Trophoblast cell (in vitro differentiated cells and primary cell): ENCODE results near the gene SDHC.
"Not testable (repeated sequence)": the region's sequence is repeated elsewhere in the genome, so short reads cannot be mapped to it uniquely, and the experiment has no call there.

Experiments
- DNase-seq, 2 donors: peaks; one replicate each; pipeline ENCODE4 v3.0.0-alpha.2; 2016
- H2AFZ ChIP-seq: 2 replicates; pipeline ENCODE4 v1.6.1; 2013; ENCODE audit warnings: low read length, moderate library complexity, mild to moderate bottlenecking; ENCODE audit not compliant: insufficient read depth, poor library complexity
- H2AK5ac ChIP-seq: 2 replicates; pipeline ENCODE4 v1.6.1; 2013; ENCODE audit warnings: mild to moderate bottlenecking, low read length
- H2BK120ac ChIP-seq: 2 replicates; pipeline ENCODE4 v1.6.1; 2013; ENCODE audit warnings: low read length, mild to moderate bottlenecking, moderate library complexity; ENCODE audit not compliant: insufficient read depth, poor library complexity
- H2BK12ac ChIP-seq: 2 replicates; pipeline ENCODE4 v1.6.1; 2013; ENCODE audit warnings: mild to moderate bottlenecking, low read length, moderate library complexity
- H2BK5ac ChIP-seq: 2 replicates; pipeline ENCODE4 v1.6.1; 2013; ENCODE audit warnings: low read length, low read depth, moderate library complexity, mild to moderate bottlenecking; ENCODE audit not compliant: poor library complexity
- H3K14ac ChIP-seq: 2 replicates; pipeline ENCODE4 v1.6.1; 2013; ENCODE audit warnings: mild to moderate bottlenecking, low read length
- H3K18ac ChIP-seq: 2 replicates; pipeline ENCODE4 v1.6.1; 2013; ENCODE audit warnings: mild to moderate bottlenecking, low read length
- H3K23ac ChIP-seq: 2 replicates; pipeline ENCODE4 v1.6.1; 2013; ENCODE audit warnings: low read length
- H3K27ac ChIP-seq: 2 replicates; pipeline ENCODE4 v1.5.1; 2013; ENCODE audit warnings: low read depth, mild to moderate bottlenecking, inconsistent platforms, low read length, moderate library complexity
- H3K27me3 ChIP-seq: 2 replicates; pipeline ENCODE4 v1.6.1; 2013; ENCODE audit warnings: inconsistent platforms, mild to moderate bottlenecking, low read length, moderate library complexity; ENCODE audit not compliant: insufficient read depth
- H3K36me3 ChIP-seq, 2 experiments: 1 replicate in 1 of 2; 2 replicates in 1 of 2; pipeline ENCODE4 v1.6.1; 2013; ENCODE audit warnings: low read length in 2 of 2, mild to moderate bottlenecking in 2 of 2, moderate library complexity in 1 of 2; ENCODE audit not compliant: insufficient read depth in 2 of 2, control insufficient read depth in 1 of 2
- H3K4ac ChIP-seq: 2 replicates; pipeline ENCODE4 v1.6.1; 2013; ENCODE audit warnings: low read depth, mild to moderate bottlenecking, low read length, moderate library complexity
- H3K4me1 ChIP-seq, 2 experiments: 1 replicate in 1 of 2; 2 replicates in 1 of 2; pipeline ENCODE4 v1.6.1; 2013; ENCODE audit warnings: low read length in 2 of 2, mild to moderate bottlenecking in 2 of 2, moderate library complexity in 1 of 2; ENCODE audit not compliant: insufficient read depth in 2 of 2, control insufficient read depth in 1 of 2
- H3K4me2 ChIP-seq: 2 replicates; pipeline ENCODE4 v1.6.1; 2013; ENCODE audit warnings: inconsistent platforms, mild to moderate bottlenecking, low read length, moderate library complexity
- H3K4me3 ChIP-seq: 2 replicates; pipeline ENCODE4 v1.5.1; 2013; ENCODE audit warnings: mild to moderate bottlenecking, low read depth, low read length, inconsistent platforms
- H3K79me1 ChIP-seq: one replicate; pipeline ENCODE4 v1.6.1; 2013; ENCODE audit warnings: low read length
- H3K79me2 ChIP-seq: 2 replicates; pipeline ENCODE4 v1.6.1; 2013; ENCODE audit warnings: low read length, mild to moderate bottlenecking; ENCODE audit not compliant: control insufficient read depth, insufficient read depth, poor library complexity
- H3K9ac ChIP-seq: 2 replicates; pipeline ENCODE4 v1.6.1; 2013; ENCODE audit warnings: mild to moderate bottlenecking, low read length
- H3K9me3 ChIP-seq: 2 replicates; pipeline ENCODE4 v1.6.1; 2013; ENCODE audit warnings: low read depth, mild to moderate bottlenecking, control low read depth, inconsistent platforms, low read length; ENCODE audit not compliant: insufficient read depth
- H4K12ac ChIP-seq: 2 replicates; pipeline ENCODE4 v1.6.1; 2013; ENCODE audit warnings: low read depth, mild to moderate bottlenecking, low read length, moderate library complexity
- H4K8ac ChIP-seq: 2 replicates; pipeline ENCODE4 v1.6.1; 2013; ENCODE audit warnings: low read depth, mild to moderate bottlenecking, low read length, moderate library complexity
- H4K91ac ChIP-seq: one replicate; pipeline ENCODE4 v1.6.1; 2013; ENCODE audit warnings: low read depth, mild to moderate bottlenecking, low read length, moderate library complexity
- WGBS: extraction: QIAGEN DNeasy Blood & Tissue Kit; methylation state at CpG from one replicate; pipeline ENCODE4 v1.1.7; 2013; ENCODE audit warnings: missing lambda C conversion rate; ENCODE audit not compliant: insufficient read length, insufficient coverage; ENCODE audit errors: extremely low coverage; 5-methylcytosine and 5-hydroxymethylcytosine counted together

Gene SDHC

DNA sequence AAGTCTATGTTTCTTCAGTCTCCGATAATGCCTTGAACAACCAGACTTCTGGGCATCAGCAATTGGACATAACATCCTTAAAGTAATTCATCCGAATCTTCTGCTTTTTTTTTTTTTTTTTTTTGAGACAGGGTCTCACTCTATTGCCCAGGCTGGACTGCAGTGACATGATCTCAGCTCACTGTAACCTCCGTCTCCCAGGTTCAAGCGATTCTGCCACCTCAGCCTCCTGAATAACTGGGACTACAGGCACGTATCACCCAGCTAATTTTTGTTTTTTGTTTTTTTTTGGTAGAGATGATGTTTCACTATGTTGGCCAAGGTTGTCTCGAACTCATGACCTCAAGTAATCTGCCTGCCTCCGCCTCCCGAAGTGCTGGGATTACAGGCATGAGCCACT, 77.4 kb downstream of the SDHC start:
- Histone ChIP-seq H3K4ac (no peak overlapping the region), H4K12ac (no peak overlapping the region), H2BK120ac (no peak overlapping the region), H3K79me1 (peaks cover 7% of the 10 kb centered on the region), H3K27me3 (no peaks in the 10 kb centered on the region), H3K27ac (no peak overlapping the region), H2BK12ac (no peak overlapping the region), H3K79me2 (peaks cover 4% of the 10 kb centered on the region), H2AK5ac (no peak overlapping the region), H4K8ac (no peak overlapping the region), H4K91ac (no peak overlapping the region), H2AFZ (no peak overlapping the region), H3K9me3 (no peaks in the 10 kb centered on the region), H3K23ac (no peak overlapping the region), H3K36me3 (no peaks in the 10 kb centered on the region), H3K9ac (no peak overlapping the region), H3K14ac (no peak overlapping the region), H3K4me2 (no peak overlapping the region), H3K18ac (no peak overlapping the region), H3K4me3 (no peak overlapping the region), H3K4me1 (peaks cover 0 to 3% of the 10 kb centered on the region in 2 experiments), H2BK5ac (no peak overlapping the region)
- no CpG with 5 or more reads among the region's 8 CpGs for WGBS
- DNase-seq: no peak

GRCh38 chr1:161393151-161393550, 79.0 kb downstream of the SDHC start:
- Histone ChIP-seq H4K12ac (no peak overlapping the region), H2AFZ (no peak overlapping the region), H3K9ac (no peak overlapping the region), H3K27me3 (no peaks in the 10 kb centered on the region), H3K27ac (no peak overlapping the region), H2AK5ac (no peak overlapping the region), H4K91ac (no peak overlapping the region), H2BK120ac (no peak overlapping the region), H3K23ac (no peak overlapping the region), H2BK12ac (no peak overlapping the region), H3K4ac (no peak overlapping the region), H3K4me2 (no peak overlapping the region), H4K8ac (no peak overlapping the region), H3K4me3 (no peak overlapping the region), H3K36me3 (no peaks in the 10 kb centered on the region), H3K79me1 (peaks cover 7% of the 10 kb centered on the region), H3K79me2 (peaks cover 4% of the 10 kb centered on the region), H2BK5ac (no peak overlapping the region), H3K4me1 (peaks cover 0 to 3% of the 10 kb centered on the region in 2 experiments), H3K18ac (no peak overlapping the region), H3K14ac (no peak overlapping the region), H3K9me3 (no peaks in the 10 kb centered on the region)
- no peak for DNase-seq

DNA sequence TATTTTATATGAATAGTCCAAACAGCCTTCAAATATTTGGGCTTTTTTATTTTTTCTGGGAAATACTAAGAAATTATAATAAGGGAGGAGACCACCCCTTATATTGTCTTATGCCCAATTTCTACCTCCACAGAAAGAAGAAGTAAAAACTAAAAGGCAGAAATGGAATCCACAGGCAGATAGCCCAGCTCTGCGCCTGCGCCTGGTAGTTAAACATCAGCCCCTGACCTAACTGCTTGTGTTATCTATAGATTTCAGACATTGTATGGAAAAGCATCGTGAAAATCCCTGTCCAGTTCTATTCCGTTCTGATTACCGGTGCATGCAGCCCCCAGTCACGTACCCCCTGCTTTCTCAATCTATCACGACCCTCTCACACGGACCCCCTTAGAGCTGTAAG, 82.9 kb downstream of the SDHC start:
- not testable (repeated sequence) for H2BK12ac ChIP-seq, H4K8ac ChIP-seq, H3K9me3 ChIP-seq, H3K27ac ChIP-seq, H3K14ac ChIP-seq, H3K79me2 ChIP-seq, H3K4ac ChIP-seq, H4K91ac ChIP-seq, DNase-seq, H2AFZ ChIP-seq, H3K27me3 ChIP-seq, H3K18ac ChIP-seq, H3K9ac ChIP-seq, H3K4me3 ChIP-seq, H2BK5ac ChIP-seq, H3K4me2 ChIP-seq, H3K23ac ChIP-seq, H3K36me3 ChIP-seq, H3K4me1 ChIP-seq, H2AK5ac ChIP-seq, H2BK120ac ChIP-seq, H4K12ac ChIP-seq
- no CpG with 5 or more reads among the region's 8 CpGs for WGBS
- peaks cover 11% of the 10 kb centered on the region for H3K79me1 ChIP-seq

GRCh38 chr1:161398900-161399256, 84.7 kb downstream of the SDHC start:
- Histone ChIP-seq H3K18ac (peak overlapping the region; percentile 90), H3K4me1 (peaks cover 0 to 3% of the 10 kb centered on the region in 2 experiments), H3K27me3 (no peaks in the 10 kb centered on the region), H3K4me2 (peak overlapping the region; percentile 74), H4K12ac (peak overlapping the region; percentile 99), H3K4ac (peak overlapping the region; percentile 4), H2BK5ac (no peak overlapping the region), H3K14ac (no peak overlapping the region), H3K4me3 (peak overlapping the region; percentile 79), H3K36me3 (no peaks in the 10 kb centered on the region), H4K91ac (peak overlapping the region; percentile 92), H2AK5ac (no peak overlapping the region), H3K79me1 (peaks cover 11% of the 10 kb centered on the region), H2BK12ac (no peak overlapping the region), H2AFZ (peak overlapping the region; percentile 95), H2BK120ac (no peak overlapping the region), H3K79me2 (peaks cover 4% of the 10 kb centered on the region), H3K27ac (peak overlapping the region; percentile 96), H4K8ac (peak overlapping the region; percentile 99), H3K9me3 (no peaks in the 10 kb centered on the region), H3K23ac (no peak overlapping the region), H3K9ac (peak overlapping the region; percentile 74)
- WGBS: no CpG with 5 or more reads among the region's 17 CpGs
- DNase-seq: no peak
